GM23338 (cell line): ENCODE data around the gene TMTC2. TPM values are rescaled to one million over a fixed set of nuclear protein-coding genes. Genes with fewer than 3 reads are reported as not detected.

ENCODE experiments used
- ATAC-seq: fragments of 200-7000 bp; cut with Tn5 transposase; 3 replicates; pipeline ENCODE4 v1.9.1; 2020
- DNase-seq: peaks from one replicate; pipeline ENCODE4 v3.0.0-alpha.2; 2015; ENCODE audit warnings: low spot score
- H2AFZ ChIP-seq: fragments of 200-600 bp; sonication (generic); 2 replicates; pipeline ENCODE4 v1.8.0; 2016; ENCODE audit warnings: antibody characterized with exemption, mild to moderate bottlenecking, moderate library complexity
- H3F3A ChIP-seq: fragments of 200-600 bp; sonication (generic); replicated peaks from 2 replicates; pipeline ENCODE4 v1.8.0; 2017; ENCODE audit warnings: antibody characterized with exemption, mixed run types, low read depth
- H3K27ac ChIP-seq: fragments of 200-600 bp; sonication (generic); 2 replicates; pipeline ENCODE4 v1.6.1; 2016; ENCODE audit warnings: low read depth
- H3K27me3 ChIP-seq: fragments of 200-600 bp; sonication (generic); 2 replicates; pipeline ENCODE4 v1.8.0; 2016; ENCODE audit warnings: mild to moderate bottlenecking, mixed run types, moderate library complexity; ENCODE audit not compliant: insufficient read depth
- H3K36me3 ChIP-seq: fragments of 200-600 bp; sonication (generic); 2 replicates; pipeline ENCODE4 v1.8.0; 2016; ENCODE audit warnings: mild to moderate bottlenecking; ENCODE audit not compliant: insufficient read depth
- H3K4me1 ChIP-seq: fragments of 200-600 bp; sonication (generic); 2 replicates; pipeline ENCODE4 v1.8.0; 2016; ENCODE audit warnings: mild to moderate bottlenecking, moderate library complexity; ENCODE audit not compliant: insufficient read depth
- H3K4me2 ChIP-seq: fragments of 200-600 bp; sonication (generic); 2 replicates; pipeline ENCODE4 v1.7.1; 2017; ENCODE audit warnings: mixed run types
- H3K4me3 ChIP-seq: fragments of 200-600 bp; sonication (generic); 2 replicates; pipeline ENCODE4 v1.6.1; 2016; ENCODE audit warnings: mixed run types
- H3K79me2 ChIP-seq: fragments of 200-600 bp; sonication (generic); replicated peaks from 2 replicates; pipeline ENCODE4 v1.8.0; 2017; ENCODE audit warnings: mild to moderate bottlenecking; ENCODE audit not compliant: insufficient read depth
- H3K9me2 ChIP-seq: fragments of 200-600 bp; sonication (generic); 2 replicates; pipeline ENCODE4 v1.8.0; 2017; ENCODE audit not compliant: insufficient read depth
- H4K20me1 ChIP-seq: fragments of 200-600 bp; sonication (generic); replicated peaks from 2 replicates; pipeline ENCODE4 v1.8.0; 2017; ENCODE audit warnings: mild to moderate bottlenecking; ENCODE audit not compliant: insufficient read depth
- H3K27ac Mint-ChIP-seq: 2 replicates; pipeline ENCODE4 v1.8.0; 2020; ENCODE audit warnings: inconsistent platforms, mild to moderate bottlenecking, moderate library complexity, mixed read lengths
- H3K27me3 Mint-ChIP-seq: 3 replicates; pipeline ENCODE4 v1.8.0; 2022; ENCODE audit warnings: low read depth, mild to moderate bottlenecking, moderate library complexity, mixed read lengths, inconsistent platforms; ENCODE audit not compliant: insufficient read depth, poor library complexity
- H3K36me3 Mint-ChIP-seq: 3 replicates; pipeline ENCODE4 v1.8.0; 2021; ENCODE audit warnings: low read depth, mild to moderate bottlenecking, inconsistent platforms, moderate library complexity, mixed read lengths
- H3K4me1 Mint-ChIP-seq: 3 replicates; pipeline ENCODE4 v1.8.0; 2020; ENCODE audit warnings: mild to moderate bottlenecking, inconsistent platforms, mixed read lengths
- H3K4me3 Mint-ChIP-seq: 3 replicates; pipeline ENCODE4 v1.8.0; 2021; ENCODE audit warnings: moderate library complexity, mild to moderate bottlenecking, inconsistent platforms, mixed read lengths
- H3K9me3 Mint-ChIP-seq: 3 replicates; pipeline ENCODE4 v1.8.0; 2020; ENCODE audit warnings: moderate library complexity, mild to moderate bottlenecking, inconsistent platforms, mixed read lengths
- CREB1 ChIP-seq: fragments of 250-450 bp; sonication (Bioruptor Pico); IDR thresholded peaks from 2 replicates; pipeline ENCODE4 v1.5.0; 2020; ENCODE audit warnings: low read depth, mild to moderate bottlenecking, moderate library complexity
- CTCF ChIP-seq, 2 experiments: fragments of 200-600 bp in 1 of 2; sonication (generic) in 1 of 2; conservative IDR thresholded peaks; 2 replicates each; pipeline versions ENCODE4 v1.5.1 to v1.6.1; 2016 to 2017; ENCODE audit warnings: antibody characterized with exemption in 2 of 2, low read depth in 2 of 2, mild to moderate bottlenecking in 2 of 2, moderate library complexity in 1 of 2
- EZH2 ChIP-seq: fragments of 200-600 bp; sonication (generic); IDR thresholded peaks from one replicate; pipeline ENCODE4 v1.8.0; 2017; ENCODE audit warnings: antibody characterized with exemption, mild to moderate bottlenecking, low read depth; ENCODE audit not compliant: unreplicated experiment
- JUNB ChIP-seq: IDR thresholded peaks from one replicate; pipeline ENCODE4 v1.6.1; 2016; ENCODE audit warnings: antibody characterized with exemption; ENCODE audit not compliant: unreplicated experiment
- REST ChIP-seq: IDR thresholded peaks from one replicate; pipeline ENCODE4 v1.6.1; 2018; ENCODE audit warnings: antibody characterized with exemption; ENCODE audit not compliant: unreplicated experiment
- ZNF114 ChIP-seq: fragments of 250-450 bp; sonication (Bioruptor Pico); IDR thresholded peaks from 2 replicates; pipeline ENCODE4 v1.5.0; 2020; ENCODE audit warnings: mild to moderate bottlenecking, moderate library complexity
- ZNF462 ChIP-seq: fragments of 250-450 bp; sonication (Bioruptor Pico); IDR thresholded peaks from 2 replicates; pipeline ENCODE4 v1.5.0; 2020; ENCODE audit warnings: mild to moderate bottlenecking, moderate library complexity
- polyA plus RNA-seq: library from polyadenylated mRNA; unstranded; fragments of >200 nt; fragmentation: Nextera tagmentation; extraction: Ambion mirVana; gene quantifications from 2 replicates; pipeline ENCODE4 v1.2.1, GENCODE V29; 2016
- total RNA-seq: library from RNA; depleted of rRNA; stranded (reverse); fragments of >200 nt; shearing (Covaris generic); gene quantifications from 2 replicates; pipeline ENCODE4 v1.2.3, GENCODE V29; 2014

TMTC2 gene
- total and polyA plus RNA-seq, 2 experiments from 2014 or later = 0.57 to 6.5 TPM

- Histone ChIP-seq H3K4me3 (no peak overlapping the region), H3K36me3 (no peaks in the 10 kb centered on the region), H3K79me2 (no peaks in the 10 kb centered on the region), H3F3A (no peaks in the 10 kb centered on the region), H3K27ac (no peak overlapping the region), H3K27me3 (no peaks in the 10 kb centered on the region), H3K4me1 (peaks cover 12% of the 10 kb centered on the region), H2AFZ (no peak overlapping the region), H3K9me2 (no peaks in the 10 kb centered on the region), H3K4me2 (no peak overlapping the region), H4K20me1 (no peaks in the 10 kb centered on the region)
- no peak for ATAC-seq
- DNase-seq = no peak
- Mint-ChIP-seq H3K36me3 (no peaks in the 10 kb centered on the region), H3K4me1 (peaks cover 14% of the 10 kb centered on the region), H3K27me3 (no peaks in the 10 kb centered on the region), H3K4me3 (no peak overlapping the region), H3K27ac (no peak overlapping the region), H3K9me3 (peaks cover 12% of the 10 kb centered on the region; the same call in 1 of the 3 replicates)
- no peak for TF ChIP-seq ZNF114 (CRISPR knock-in tag)
- TF ChIP-seq JUNB = no peak
- TF ChIP-seq REST = no peak
- no peak for TF ChIP-seq CREB1 (CRISPR knock-in tag)
- no peak for TF ChIP-seq CTCF (conservative IDR thresholded peaks at IDR 0.05; ENCODE audit: low read depth in 2 of 2)
- no peak for TF ChIP-seq ZNF462 (CRISPR knock-in tag)
- TF ChIP-seq EZH2 = no peak
Observed at GRCh38 chr12:82652071-82652470, 34.6 kb upstream of the TMTC2 start.
